Loucy (cell line): Measurements from ENCODE around the gene VPS9D1.

Experiments
- H2AFZ ChIP-seq: fragments of 200-600 bp; sonication (generic); 2 replicates; pipeline ENCODE4 v1.6.0; 2016; ENCODE audit warnings: antibody characterized with exemption, mild to moderate bottlenecking, low read length, moderate library complexity
- H3F3A ChIP-seq: fragments of 200-600 bp; 2 replicates; pipeline ENCODE4 v1.6.0; 2016; ENCODE audit warnings: antibody characterized with exemption, low read depth, mild to moderate bottlenecking
- H3K27me3 ChIP-seq: fragments of 200-600 bp; sonication (generic); 2 replicates; pipeline ENCODE4 v1.6.1; 2014; ENCODE audit warnings: low read length, mild to moderate bottlenecking; ENCODE audit not compliant: insufficient read depth, poor library complexity, severe bottlenecking
- H3K36me3 ChIP-seq: fragments of 200-600 bp; sonication (generic); 2 replicates; pipeline ENCODE4 v1.6.1; 2016; ENCODE audit warnings: low read length; ENCODE audit not compliant: insufficient read depth
- H3K4me1 ChIP-seq: fragments of 200-600 bp; sonication (generic); 2 replicates; pipeline ENCODE4 v1.5.1; 2014; ENCODE audit warnings: low read length, mild to moderate bottlenecking; ENCODE audit not compliant: insufficient read depth, poor library complexity, severe bottlenecking
- H3K4me2 ChIP-seq: fragments of 200-600 bp; sonication (generic); 2 replicates; pipeline ENCODE4 v1.6.0; 2014; ENCODE audit warnings: antibody characterized with exemption, low read length, low read depth, mild to moderate bottlenecking; ENCODE audit not compliant: poor library complexity, severe bottlenecking
- H3K4me3 ChIP-seq: fragments of 200-600 bp; sonication (generic); 2 replicates; pipeline ENCODE4 v1.5.1; 2014; ENCODE audit warnings: low read length, mild to moderate bottlenecking, mixed read lengths; ENCODE audit not compliant: poor library complexity, severe bottlenecking
- H3K79me2 ChIP-seq: fragments of 200-600 bp; sonication (generic); 2 replicates; pipeline ENCODE4 v1.6.1; 2014; ENCODE audit warnings: low read length; ENCODE audit not compliant: insufficient read depth
- H3K9ac ChIP-seq: fragments of 200-600 bp; sonication (generic); 2 replicates; pipeline ENCODE4 v1.6.0; 2014; ENCODE audit warnings: mild to moderate bottlenecking, low read depth, low read length, moderate library complexity; ENCODE audit not compliant: poor library complexity, severe bottlenecking
- H3K9me2 ChIP-seq: fragments of 200-600 bp; sonication (generic); replicated peaks from 2 replicates; pipeline ENCODE4 v1.6.1; 2016; ENCODE audit warnings: low read depth, low read length, mixed read lengths
- H3K9me3 ChIP-seq: fragments of 200-600 bp; sonication (generic); 2 replicates; pipeline ENCODE4 v1.6.1; 2014; ENCODE audit warnings: mild to moderate bottlenecking, antibody characterized with exemption, low read length, low read depth; ENCODE audit not compliant: insufficient read depth
- H4K20me1 ChIP-seq: fragments of 200-600 bp; sonication (generic); 2 replicates; pipeline ENCODE4 v1.6.0; 2014; ENCODE audit warnings: antibody characterized with exemption, low read length, mild to moderate bottlenecking; ENCODE audit not compliant: insufficient read depth, poor library complexity, severe bottlenecking
- CTCF ChIP-seq: fragments of 200-600 bp; sonication (generic); conservative IDR thresholded peaks from 2 replicates; pipeline ENCODE4 v1.5.1; 2014; ENCODE audit warnings: mild to moderate bottlenecking, antibody characterized with exemption, low read length
- EZH2phosphoT487 ChIP-seq: fragments of 200-600 bp; IDR thresholded peaks from 2 replicates; pipeline ENCODE4 v1.6.1; 2018; ENCODE audit warnings: antibody characterized with exemption, mild to moderate bottlenecking, moderate library complexity, borderline replicate concordance

VPS9D1 gene

DNA sequence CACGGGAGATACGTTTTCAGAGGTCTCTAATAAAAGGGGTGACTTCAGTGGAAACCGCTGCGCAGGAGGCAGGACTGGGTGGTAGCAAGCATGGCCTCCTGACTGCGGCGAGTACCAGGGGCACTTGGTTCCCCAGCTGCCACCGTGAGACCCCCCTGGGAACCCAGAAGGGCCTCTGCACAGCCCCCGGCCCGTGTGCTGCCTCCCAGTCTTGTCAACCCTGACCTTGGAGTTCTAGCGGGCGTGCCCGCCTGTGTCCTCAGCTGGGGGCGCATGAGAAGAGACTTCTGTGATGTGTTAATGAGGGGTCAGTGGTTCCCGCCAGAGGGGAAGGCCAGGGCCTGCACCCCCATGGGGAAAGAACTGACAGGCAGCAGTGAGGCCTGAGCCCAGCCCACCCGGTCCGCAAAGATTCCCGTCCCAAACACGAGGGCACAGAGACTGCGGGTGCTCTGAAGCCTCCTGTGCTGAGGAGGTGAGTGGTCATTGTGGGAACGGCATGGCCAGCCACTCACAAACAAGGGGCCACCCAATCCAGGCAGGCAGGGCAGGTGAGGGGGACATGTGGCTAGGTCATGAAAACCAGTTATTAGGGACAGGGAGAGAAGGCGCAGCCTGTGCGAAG lies 10.0 kb upstream of the VPS9D1 start:
- H3K36me3 ChIP-seq, result peaks cover 8% of the 10 kb centered on the region; the same call in 1 of the 2 replicates

DNA sequence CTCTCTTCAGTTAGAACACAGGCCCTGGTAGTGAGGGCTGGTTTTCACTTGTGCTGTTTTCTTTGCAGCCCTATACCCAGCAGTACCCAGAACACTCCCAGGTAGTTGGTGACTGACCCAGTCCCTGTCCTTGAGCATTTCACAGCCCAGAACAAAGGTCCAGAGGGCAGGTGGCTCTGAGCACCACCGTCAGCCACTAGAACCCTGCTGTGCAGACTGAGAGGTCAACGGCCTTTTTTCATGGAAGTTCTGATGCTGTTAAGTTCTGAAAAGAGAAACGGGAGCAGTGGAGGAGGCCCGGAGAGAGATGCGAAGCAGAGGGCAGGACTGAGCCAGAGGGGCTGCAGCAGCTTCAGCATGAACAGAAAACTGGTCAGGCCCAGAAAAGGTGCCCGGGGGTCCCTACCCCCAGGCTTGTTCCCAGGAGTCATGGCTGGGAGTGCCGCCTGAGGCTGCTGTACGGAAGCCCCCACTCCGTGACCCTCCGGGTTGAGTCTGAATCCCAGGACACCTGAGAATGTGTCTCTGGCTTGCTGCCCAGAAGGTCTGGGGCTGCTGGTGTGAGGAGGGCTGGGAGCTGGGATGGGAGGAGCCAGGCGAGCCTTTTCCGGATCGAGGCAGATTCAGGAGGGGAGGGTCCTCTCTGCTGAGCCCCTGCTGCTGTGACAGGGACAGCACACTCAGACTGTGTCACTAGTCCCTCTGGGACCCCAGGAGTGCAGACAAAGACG lies 9.3 kb upstream of the VPS9D1 start:
- H3K36me3 ChIP-seq, result peaks cover 8% of the 10 kb centered on the region; the same call in 1 of the 2 replicates
- TF ChIP-seq EZH2phosphoT487 (no peak), CTCF (no peak)

More for the DNA sequence above, 10.0 kb upstream of the VPS9D1 start:
- H3K9ac ChIP-seq, result no peak overlapping the region
- no peak overlapping the region for H3K4me3 ChIP-seq
- H3K9me3 ChIP-seq, result no peaks in the 10 kb centered on the region
- no peak overlapping the region for H3K4me2 ChIP-seq
- H3K27me3 ChIP-seq, result no peaks in the 10 kb centered on the region
- H3K9me2 ChIP-seq, result no peaks in the 10 kb centered on the region
- H3F3A ChIP-seq, result no peaks in the 10 kb centered on the region
- TF ChIP-seq CTCF, result no peak
- TF ChIP-seq EZH2phosphoT487, result no peak
- H4K20me1 ChIP-seq, result no peaks in the 10 kb centered on the region
- no peaks in the 10 kb centered on the region for H3K4me1 ChIP-seq
- H3K79me2 ChIP-seq, result no peaks in the 10 kb centered on the region
- H2AFZ ChIP-seq, result no peak overlapping the region

GRCh38 chr16:89729293-89729692 lies 8.6 kb upstream of the VPS9D1 start:
- Histone ChIP-seq H3K9me2 (no peaks in the 10 kb centered on the region), H3K27me3 (no peaks in the 10 kb centered on the region), H3K9me3 (no peaks in the 10 kb centered on the region), H3K36me3 (peaks cover 8% of the 10 kb centered on the region; the same call in 1 of the 2 replicates), H3F3A (no peaks in the 10 kb centered on the region), H3K79me2 (peaks cover 6% of the 10 kb centered on the region; the same call in 1 of the 2 replicates), H3K4me2 (no peak overlapping the region), H3K4me3 (no peak overlapping the region), H4K20me1 (peaks cover 3% of the 10 kb centered on the region), H3K4me1 (no peaks in the 10 kb centered on the region), H2AFZ (no peak overlapping the region), H3K9ac (no peak overlapping the region)
- no peak for TF ChIP-seq CTCF
- TF ChIP-seq EZH2phosphoT487, result no peak

More for the DNA sequence above, 9.3 kb upstream of the VPS9D1 start:
- Histone ChIP-seq H3K9ac (no peak overlapping the region), H3K9me3 (no peaks in the 10 kb centered on the region), H3K4me1 (no peaks in the 10 kb centered on the region), H3K4me2 (no peak overlapping the region), H3K27me3 (no peaks in the 10 kb centered on the region), H2AFZ (no peak overlapping the region), H3K9me2 (no peaks in the 10 kb centered on the region), H3K4me3 (no peak overlapping the region), H3K79me2 (no peaks in the 10 kb centered on the region), H3F3A (no peaks in the 10 kb centered on the region), H4K20me1 (no peaks in the 10 kb centered on the region)
